Sigmoid colon (tissue), 3 donors: Measurements from ENCODE around the gene SMIM43.

Source experiments
- POLR2A ChIP-seq, 2 donors: fragments of 450-650 bp; IDR thresholded peaks; one replicate each; pipeline ENCODE4 v1.6.1; 2016; ENCODE audit warnings: antibody characterized with exemption in 2 of 2, mild to moderate bottlenecking in 2 of 2, moderate library complexity in 2 of 2
- TF ChIP-seq, protein P1 (sequence below), 4 experiments: fragments of 450-650 bp in 3 of 4; fragments of 200-600 bp in 1 of 4; IDR thresholded peaks; one replicate each; pipeline ENCODE4 v1.5.1; 2016 to 2019; ENCODE audit warnings: antibody characterized with exemption in 4 of 4, mild to moderate bottlenecking in 3 of 4, moderate library complexity in 2 of 4

GRCh38 chr4:121796283-121796682 lies 31.3 kb upstream of the SMIM43 start:
- TF ChIP-seq, protein P1, sequence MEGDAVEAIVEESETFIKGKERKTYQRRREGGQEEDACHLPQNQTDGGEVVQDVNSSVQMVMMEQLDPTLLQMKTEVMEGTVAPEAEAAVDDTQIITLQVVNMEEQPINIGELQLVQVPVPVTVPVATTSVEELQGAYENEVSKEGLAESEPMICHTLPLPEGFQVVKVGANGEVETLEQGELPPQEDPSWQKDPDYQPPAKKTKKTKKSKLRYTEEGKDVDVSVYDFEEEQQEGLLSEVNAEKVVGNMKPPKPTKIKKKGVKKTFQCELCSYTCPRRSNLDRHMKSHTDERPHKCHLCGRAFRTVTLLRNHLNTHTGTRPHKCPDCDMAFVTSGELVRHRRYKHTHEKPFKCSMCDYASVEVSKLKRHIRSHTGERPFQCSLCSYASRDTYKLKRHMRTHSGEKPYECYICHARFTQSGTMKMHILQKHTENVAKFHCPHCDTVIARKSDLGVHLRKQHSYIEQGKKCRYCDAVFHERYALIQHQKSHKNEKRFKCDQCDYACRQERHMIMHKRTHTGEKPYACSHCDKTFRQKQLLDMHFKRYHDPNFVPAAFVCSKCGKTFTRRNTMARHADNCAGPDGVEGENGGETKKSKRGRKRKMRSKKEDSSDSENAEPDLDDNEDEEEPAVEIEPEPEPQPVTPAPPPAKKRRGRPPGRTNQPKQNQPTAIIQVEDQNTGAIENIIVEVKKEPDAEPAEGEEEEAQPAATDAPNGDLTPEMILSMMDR (IDR thresholded peaks at IDR 0.05): no peak
- TF ChIP-seq POLR2A (IDR thresholded peaks at IDR 0.05): no peak
